ENCODE data around the gene PIEZO2.

- TF ChIP-seq ZNF776 (tag by site-specific recombination; IDR thresholded peaks at IDR 0.05; ENCODE audit: borderline replicate concordance), result no peak
- TF ChIP-seq CTCF (tag by site-specific recombination; IDR thresholded peaks at IDR 0.05), result no peak
- TF ChIP-seq ZNF133 (tag by site-specific recombination; IDR thresholded peaks at IDR 0.05), result no peak
- TF ChIP-seq KLF9 (tag by site-specific recombination; IDR thresholded peaks at IDR 0.05; ENCODE audit: low read depth), result no peak
- TF ChIP-seq, protein P1, sequence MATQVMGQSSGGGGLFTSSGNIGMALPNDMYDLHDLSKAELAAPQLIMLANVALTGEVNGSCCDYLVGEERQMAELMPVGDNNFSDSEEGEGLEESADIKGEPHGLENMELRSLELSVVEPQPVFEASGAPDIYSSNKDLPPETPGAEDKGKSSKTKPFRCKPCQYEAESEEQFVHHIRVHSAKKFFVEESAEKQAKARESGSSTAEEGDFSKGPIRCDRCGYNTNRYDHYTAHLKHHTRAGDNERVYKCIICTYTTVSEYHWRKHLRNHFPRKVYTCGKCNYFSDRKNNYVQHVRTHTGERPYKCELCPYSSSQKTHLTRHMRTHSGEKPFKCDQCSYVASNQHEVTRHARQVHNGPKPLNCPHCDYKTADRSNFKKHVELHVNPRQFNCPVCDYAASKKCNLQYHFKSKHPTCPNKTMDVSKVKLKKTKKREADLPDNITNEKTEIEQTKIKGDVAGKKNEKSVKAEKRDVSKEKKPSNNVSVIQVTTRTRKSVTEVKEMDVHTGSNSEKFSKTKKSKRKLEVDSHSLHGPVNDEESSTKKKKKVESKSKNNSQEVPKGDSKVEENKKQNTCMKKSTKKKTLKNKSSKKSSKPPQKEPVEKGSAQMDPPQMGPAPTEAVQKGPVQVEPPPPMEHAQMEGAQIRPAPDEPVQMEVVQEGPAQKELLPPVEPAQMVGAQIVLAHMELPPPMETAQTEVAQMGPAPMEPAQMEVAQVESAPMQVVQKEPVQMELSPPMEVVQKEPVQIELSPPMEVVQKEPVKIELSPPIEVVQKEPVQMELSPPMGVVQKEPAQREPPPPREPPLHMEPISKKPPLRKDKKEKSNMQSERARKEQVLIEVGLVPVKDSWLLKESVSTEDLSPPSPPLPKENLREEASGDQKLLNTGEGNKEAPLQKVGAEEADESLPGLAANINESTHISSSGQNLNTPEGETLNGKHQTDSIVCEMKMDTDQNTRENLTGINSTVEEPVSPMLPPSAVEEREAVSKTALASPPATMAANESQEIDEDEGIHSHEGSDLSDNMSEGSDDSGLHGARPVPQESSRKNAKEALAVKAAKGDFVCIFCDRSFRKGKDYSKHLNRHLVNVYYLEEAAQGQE (tag by site-specific recombination; IDR thresholded peaks at IDR 0.05), result no peak
- TF ChIP-seq ZNF114 (tag by site-specific recombination; IDR thresholded peaks at IDR 0.05), result no peak
- TF ChIP-seq, protein P2, sequence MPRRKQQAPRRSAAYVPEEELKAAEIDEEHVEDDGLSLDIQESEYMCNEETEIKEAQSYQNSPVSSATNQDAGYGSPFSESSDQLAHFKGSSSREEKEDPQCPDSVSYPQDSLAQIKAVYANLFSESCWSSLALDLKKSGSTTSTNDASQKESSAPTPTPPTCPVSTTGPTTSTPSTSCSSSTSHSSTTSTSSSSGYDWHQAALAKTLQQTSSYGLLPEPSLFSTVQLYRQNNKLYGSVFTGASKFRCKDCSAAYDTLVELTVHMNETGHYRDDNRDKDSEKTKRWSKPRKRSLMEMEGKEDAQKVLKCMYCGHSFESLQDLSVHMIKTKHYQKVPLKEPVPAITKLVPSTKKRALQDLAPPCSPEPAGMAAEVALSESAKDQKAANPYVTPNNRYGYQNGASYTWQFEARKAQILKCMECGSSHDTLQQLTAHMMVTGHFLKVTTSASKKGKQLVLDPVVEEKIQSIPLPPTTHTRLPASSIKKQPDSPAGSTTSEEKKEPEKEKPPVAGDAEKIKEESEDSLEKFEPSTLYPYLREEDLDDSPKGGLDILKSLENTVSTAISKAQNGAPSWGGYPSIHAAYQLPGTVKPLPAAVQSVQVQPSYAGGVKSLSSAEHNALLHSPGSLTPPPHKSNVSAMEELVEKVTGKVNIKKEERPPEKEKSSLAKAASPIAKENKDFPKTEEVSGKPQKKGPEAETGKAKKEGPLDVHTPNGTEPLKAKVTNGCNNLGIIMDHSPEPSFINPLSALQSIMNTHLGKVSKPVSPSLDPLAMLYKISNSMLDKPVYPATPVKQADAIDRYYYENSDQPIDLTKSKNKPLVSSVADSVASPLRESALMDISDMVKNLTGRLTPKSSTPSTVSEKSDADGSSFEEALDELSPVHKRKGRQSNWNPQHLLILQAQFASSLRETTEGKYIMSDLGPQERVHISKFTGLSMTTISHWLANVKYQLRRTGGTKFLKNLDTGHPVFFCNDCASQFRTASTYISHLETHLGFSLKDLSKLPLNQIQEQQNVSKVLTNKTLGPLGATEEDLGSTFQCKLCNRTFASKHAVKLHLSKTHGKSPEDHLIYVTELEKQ (tag by site-specific recombination; IDR thresholded peaks at IDR 0.05; ENCODE audit: borderline replicate concordance), result no peak
- no peak for TF ChIP-seq YY1 (tag by site-specific recombination; IDR thresholded peaks at IDR 0.05)
These were observed 302.0 kb downstream of the PIEZO2 start for GRCh38 chr18:10847408-10847790.
